H1 (cell line): Measurements from ENCODE around the gene AGAP1. TPM values are rescaled to one million over a fixed set of nuclear protein-coding genes. Genes with fewer than 3 reads are reported as not detected.

Source experiments
- POLR2A ChIP-seq, 2 experiments: IDR thresholded peaks; 1 replicate in 1 of 2; 2 replicates in 1 of 2; pipeline ENCODE4 v1.6.1; 2011; ENCODE audit warnings: low read depth in 2 of 2, low read length in 2 of 2, mild to moderate bottlenecking in 2 of 2; ENCODE audit errors: control extremely low read depth in 1 of 2
- SIN3A ChIP-seq, 2 experiments: IDR thresholded peaks in 1 of 2; conservative IDR thresholded peaks in 1 of 2; 2 replicates each; pipeline ENCODE4 v1.6.1; 2011 to 2012; ENCODE audit warnings: low read length in 2 of 2, improper control_type of control experiment in 1 of 2, low read depth in 1 of 2, mild to moderate bottlenecking in 1 of 2
- SP1 ChIP-seq: IDR thresholded peaks from 2 replicates; pipeline ENCODE4 v1.6.1; 2011; ENCODE audit warnings: low read depth, low read length
- polyA plus RNA-seq, 7 experiments: library from polyadenylated mRNA; depleted of rRNA in 3 of 7; stranded (reverse) in 5 of 7; unstranded in 2 of 7; fragments of >200 nt in 5 of 7; fragments of 200-250 nt in 2 of 7; gene quantifications; 1 replicate in 5 of 7; 2 replicates in 1 of 7; 4 replicates in 1 of 7; pipeline versions ENCODE4 v1.2.1 to v1.2.3, GENCODE V29; 2011 to 2013; ENCODE audit warnings: missing spikeins in 2 of 7, mixed read lengths in 2 of 7
- total RNA-seq: library from RNA; stranded (reverse); fragmentation: NEBNext Ultra II Directional; extraction: Animal tissue kit (Norgen Biotek cat#: 25700); gene quantifications from 2 replicates; pipeline ENCODE4 v1.2.1, GENCODE V29; 2021

The AGAP1 gene
- total and polyA plus RNA-seq, 2 of the 8 experiments (the other 6 are each of a cell fraction or from before 2014, with no cell fraction given), result 18.1 to 39.4 TPM

DNA sequence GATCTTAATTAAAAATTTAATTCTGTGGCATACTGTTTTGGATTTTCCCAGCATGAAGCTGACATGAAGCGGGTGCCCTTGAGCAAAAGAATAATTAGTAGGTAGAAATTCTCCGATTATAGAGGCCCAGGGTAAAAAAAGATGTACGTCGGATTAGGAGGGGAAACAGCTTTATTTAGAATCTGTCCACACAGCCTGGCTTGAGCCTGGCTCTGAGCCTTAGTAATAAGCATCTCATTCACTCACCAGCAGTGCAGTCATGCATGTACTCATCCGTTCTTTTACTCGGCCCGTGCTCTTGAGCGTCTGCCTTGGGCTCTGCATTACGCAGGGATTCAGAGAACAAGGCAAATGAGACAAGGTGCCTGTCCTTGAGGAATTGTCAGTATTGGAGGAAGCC, 219.3 kb downstream of the AGAP1 start (continued):
- TF ChIP-seq SIN3A (conservative IDR thresholded peaks at IDR 0.05 in 1 of 2, IDR thresholded peaks at IDR 0.05 in 1 of 2; ENCODE audit: low read depth in 1 of 2, low read length in 2 of 2), result no peak
- TF ChIP-seq SP1, result no peak
- TF ChIP-seq POLR2A (IDR thresholded peaks at IDR 0.05; ENCODE audit: control extremely low read depth in 1 of 2, low read depth in 2 of 2, low read length in 2 of 2), result no peak
